Measurements from ENCODE around the gene EML4.
"Not testable (repeated sequence)": the region's sequence is repeated elsewhere in the genome, so short reads cannot be mapped to it uniquely, and the experiment has no call there.

EML4 gene

DNA sequence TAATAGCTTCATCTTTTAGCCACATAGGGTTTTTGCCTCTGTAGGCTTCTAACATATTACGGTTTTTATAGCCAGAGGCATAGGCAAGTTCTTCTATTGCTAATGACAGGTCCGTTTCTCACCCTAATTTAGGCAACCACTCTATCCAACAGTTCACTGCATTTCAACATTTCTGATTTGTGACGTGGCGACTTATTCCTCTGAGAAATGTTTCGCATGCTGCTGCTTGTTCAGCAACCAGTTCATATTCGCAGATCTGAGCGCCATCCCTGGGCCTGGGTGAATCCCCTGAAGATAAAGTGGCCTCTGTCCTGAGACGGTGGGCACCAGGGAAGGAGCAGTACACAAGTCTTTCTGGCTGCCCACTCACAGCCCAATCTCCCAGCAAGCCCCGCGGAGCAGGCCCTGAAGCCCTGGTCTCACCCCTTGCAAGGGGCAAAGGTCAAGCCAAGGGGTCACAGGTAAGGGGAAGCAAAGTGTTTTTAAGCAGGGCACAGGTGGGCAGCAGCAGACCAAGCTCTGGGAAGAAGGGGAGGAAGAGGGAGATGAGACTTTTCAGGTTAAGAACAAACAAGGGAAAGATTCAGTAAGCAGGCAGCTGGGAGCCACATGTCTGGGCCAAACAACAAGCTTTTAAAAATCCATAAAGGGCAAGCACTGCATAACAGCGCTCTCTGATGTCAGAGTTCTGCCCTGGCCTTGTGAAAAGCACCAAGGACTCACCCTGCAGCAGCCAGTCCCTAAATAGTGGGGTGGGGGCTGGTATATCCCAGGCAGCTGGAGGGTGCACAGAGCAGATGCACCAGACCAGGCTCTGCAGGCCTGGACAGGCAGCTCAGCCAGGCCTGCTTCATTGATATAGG is 202.7 kb downstream of the EML4 start:
- TF ChIP-seq, protein P1, sequence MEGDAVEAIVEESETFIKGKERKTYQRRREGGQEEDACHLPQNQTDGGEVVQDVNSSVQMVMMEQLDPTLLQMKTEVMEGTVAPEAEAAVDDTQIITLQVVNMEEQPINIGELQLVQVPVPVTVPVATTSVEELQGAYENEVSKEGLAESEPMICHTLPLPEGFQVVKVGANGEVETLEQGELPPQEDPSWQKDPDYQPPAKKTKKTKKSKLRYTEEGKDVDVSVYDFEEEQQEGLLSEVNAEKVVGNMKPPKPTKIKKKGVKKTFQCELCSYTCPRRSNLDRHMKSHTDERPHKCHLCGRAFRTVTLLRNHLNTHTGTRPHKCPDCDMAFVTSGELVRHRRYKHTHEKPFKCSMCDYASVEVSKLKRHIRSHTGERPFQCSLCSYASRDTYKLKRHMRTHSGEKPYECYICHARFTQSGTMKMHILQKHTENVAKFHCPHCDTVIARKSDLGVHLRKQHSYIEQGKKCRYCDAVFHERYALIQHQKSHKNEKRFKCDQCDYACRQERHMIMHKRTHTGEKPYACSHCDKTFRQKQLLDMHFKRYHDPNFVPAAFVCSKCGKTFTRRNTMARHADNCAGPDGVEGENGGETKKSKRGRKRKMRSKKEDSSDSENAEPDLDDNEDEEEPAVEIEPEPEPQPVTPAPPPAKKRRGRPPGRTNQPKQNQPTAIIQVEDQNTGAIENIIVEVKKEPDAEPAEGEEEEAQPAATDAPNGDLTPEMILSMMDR (IDR thresholded peaks at IDR 0.05; ENCODE audit: extremely low read depth, missing control alignments): no peak
- DNase-seq (ENCODE audit: low spot score): no peak

DNA sequence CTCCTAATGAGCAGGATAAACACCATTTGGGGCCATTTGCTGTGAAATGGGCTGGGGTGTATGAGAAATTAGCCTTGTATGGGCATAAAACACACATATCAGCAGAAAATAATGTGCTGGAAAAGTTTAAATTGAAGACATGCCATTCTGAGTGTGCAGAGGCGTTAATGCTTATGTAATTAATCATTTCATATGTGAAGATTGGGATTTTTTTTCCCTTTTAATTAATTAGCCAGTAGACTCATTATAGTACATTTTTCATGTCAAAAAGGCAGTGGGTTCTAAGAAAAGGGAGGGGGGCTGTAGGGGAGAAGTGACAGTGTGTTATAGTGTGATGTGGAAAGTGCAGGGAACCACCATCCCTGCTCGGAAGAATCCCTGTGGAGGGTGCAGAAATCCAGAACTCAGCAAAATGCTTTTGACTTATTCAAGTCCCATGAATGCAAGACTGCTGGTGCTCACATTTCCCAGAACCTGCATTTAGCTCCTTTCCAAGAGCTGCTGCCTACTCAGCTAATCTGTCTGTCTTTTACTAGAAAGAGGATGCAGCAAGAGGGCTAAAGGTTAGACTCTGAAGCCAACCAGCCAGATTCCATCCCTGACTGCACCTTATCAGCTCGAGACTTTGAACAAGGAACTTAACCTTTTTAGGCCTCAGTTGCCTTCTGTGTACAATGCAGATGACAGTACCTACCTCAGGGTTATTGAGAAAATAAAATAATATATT is 203.5 kb downstream of the EML4 start:
- TF ChIP-seq, protein P1 (IDR thresholded peaks at IDR 0.05; ENCODE audit: extremely low read depth, missing control alignments): no peak
- no peak for DNase-seq (ENCODE audit: low spot score)

DNA sequence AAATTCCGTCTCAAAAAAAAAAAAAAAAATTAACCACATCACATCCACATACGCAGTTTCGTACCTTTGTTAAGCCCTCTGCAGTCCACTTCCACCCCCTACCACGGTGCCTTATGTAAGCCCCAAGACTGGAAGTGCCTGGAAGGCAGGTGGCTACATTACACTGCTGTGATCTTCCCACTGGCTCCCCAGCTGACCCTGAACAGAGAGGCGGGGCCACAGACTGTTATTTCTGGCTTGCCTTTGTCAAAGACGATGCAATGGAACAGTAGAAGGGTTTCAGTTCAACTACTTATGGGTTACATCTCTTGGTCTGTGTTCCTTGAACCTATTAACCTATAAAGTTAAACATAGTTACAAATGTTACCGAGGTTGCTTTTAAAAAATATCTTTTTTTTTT is 207.6 kb downstream of the EML4 start:
- TF ChIP-seq, protein P1 (IDR thresholded peaks at IDR 0.05; ENCODE audit: extremely low read depth, missing control alignments): no peak

GRCh38 chr2:42378415-42378814 is 209.3 kb downstream of the EML4 start:
- DNase-seq (ENCODE audit: low spot score): no peak
- TF ChIP-seq, protein P1 (IDR thresholded peaks at IDR 0.05; ENCODE audit: extremely low read depth, missing control alignments): no peak

More for the DNA sequence above, 207.6 kb downstream of the EML4 start:
- DNase-seq (ENCODE audit: low spot score): peak; percentile 9

- DNase-seq (ENCODE audit: low spot score): not testable (repeated sequence)
Observed at GRCh38 chr2:42380026-42380425, 210.9 kb downstream of the EML4 start.

DNA sequence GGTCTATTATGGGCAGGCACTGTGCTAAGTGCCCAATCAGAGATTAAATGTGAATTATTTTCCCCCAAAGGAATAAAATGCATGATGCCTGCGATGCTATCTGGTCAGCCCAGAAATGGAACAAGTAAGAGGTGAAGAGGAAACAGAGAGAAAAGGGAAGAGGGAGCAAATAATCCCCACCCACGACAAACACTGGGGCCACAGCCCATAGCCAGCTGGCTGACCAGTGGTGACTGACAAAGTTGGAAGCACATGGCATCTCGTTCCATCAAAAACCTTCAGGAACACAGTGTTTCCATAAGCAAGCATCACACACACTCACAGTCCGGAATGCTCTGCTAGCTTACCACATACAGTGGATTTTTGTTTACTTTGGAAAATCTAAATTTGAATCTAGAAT is 213.0 kb downstream of the EML4 start:
- no peak for DNase-seq (ENCODE audit: low spot score)
- TF ChIP-seq, protein P1 (IDR thresholded peaks at IDR 0.05; ENCODE audit: extremely low read depth, missing control alignments): no peak

All from GM20000 (cell line).